ENCODE data around the gene TMEM140. TPM values are rescaled to one million over a fixed set of nuclear protein-coding genes. Genes with fewer than 3 reads are reported as not detected.
A peak's percentile ranks its signal among the peaks of the same experiment; 100 is the strongest.

The TMEM140 gene
- total and polyA plus RNA-seq, 2 of the 13 experiments (the other 11 are each of a cell fraction or from before 2014, with no cell fraction given): 9.2 to 21.7 TPM

- TF ChIP-seq ZNF605 (CRISPR knock-in tag; IDR thresholded peaks at IDR 0.05) (no peak), ZNF644 (CRISPR knock-in tag; IDR thresholded peaks at IDR 0.05; ENCODE audit: low read depth) (peak; percentile 84), ZNF691 (CRISPR knock-in tag; IDR thresholded peaks at IDR 0.05; ENCODE audit: borderline replicate concordance, low read depth) (peak; percentile 88; the same call in 1 of the 2 replicates), ZBTB44 (CRISPR knock-in tag; IDR thresholded peaks at IDR 0.05) (peak; percentile 36), EED (CRISPR knock-in tag; IDR thresholded peaks at IDR 0.05) (no peak; the same call in 1 of the 2 replicates), ZNF432 (CRISPR knock-in tag; IDR thresholded peaks at IDR 0.05; ENCODE audit: borderline replicate concordance) (no peak), GABPA (IDR thresholded peaks at IDR 0.05; ENCODE audit: low read depth, low read length) (no peak), GABPA (CRISPR knock-in tag; IDR thresholded peaks at IDR 0.05; ENCODE audit: low read depth) (peak; percentile 37; the same call in 1 of the 2 replicates), ZNF619 (CRISPR knock-in tag; IDR thresholded peaks at IDR 0.05) (no peak), CEBPG (CRISPR knock-in tag; IDR thresholded peaks at IDR 0.05) (peak; percentile 98), NFE2 (CRISPR knock-in tag; IDR thresholded peaks at IDR 0.05) (no peak), HNRNPLL (IDR thresholded peaks at IDR 0.05; ENCODE audit: low read depth, low read length, poor library complexity, severe bottlenecking) (no peak), GABPB1 (CRISPR knock-in tag; IDR thresholded peaks at IDR 0.05) (peak; percentile 34; the same call in 1 of the 2 replicates), MED13 (CRISPR knock-in tag; IDR thresholded peaks at IDR 0.05) (no peak), CENPT (CRISPR knock-in tag; IDR thresholded peaks at IDR 0.05; ENCODE audit: low read depth) (no peak), ZHX1 (CRISPR knock-in tag; IDR thresholded peaks at IDR 0.05; ENCODE audit: low read depth) (0 out of 2 replicates have a peak, but pooled peaks have one; percentile 48), KMT2A (CRISPR knock-in tag; IDR thresholded peaks at IDR 0.05) (peak; percentile 81), ZC3H13 (CRISPR knock-in tag; IDR thresholded peaks at IDR 0.05) (0 out of 2 replicates have a peak, but pooled peaks have one; percentile 37), FOSL2 (CRISPR knock-in tag; IDR thresholded peaks at IDR 0.05) (peak; percentile 89), ZBTB20 (CRISPR knock-in tag; IDR thresholded peaks at IDR 0.05; ENCODE audit: borderline replicate concordance, low read depth) (no peak), SUZ12 (IDR thresholded peaks at IDR 0.05; ENCODE audit: low read depth, low read length) (no peak), GATA4 (IDR thresholded peaks at IDR 0.05; ENCODE audit: borderline replicate concordance, low read depth) (no peak)
Observed at GRCh38 chr7:135147899-135148721, at the start of gene TMEM140 (continued).
